K562 (cell line): Measurements from ENCODE around the gene FN3KRP. TPM values are rescaled to one million over a fixed set of nuclear protein-coding genes. Genes with fewer than 3 reads are reported as not detected.

Experiments used
- ATAC-seq: fragments of 200-7000 bp; cut with Tn5 transposase; 3 replicates; pipeline ENCODE4 v1.9.1; 2020; ENCODE audit warnings: moderate library complexity
- BruUV-seq: library from RNA; stranded (reverse); fragments of 400-500 nt; replicated peaks from 2 replicates; lab custom pipeline; 2021; lab: Mats Ljungman, UMichigan
- CTCF ChIA-PET: fragments of 300-600 bp; formaldehyde crosslinking; extraction: SDS; loops from one replicate; lab custom pipeline; 2021; ENCODE audit warnings: low intra/inter-chr PET ratio; lab: Yijun Ruan, JAX
- POLR2A ChIA-PET: fragments of 300-600, 350-650 bp; sonication (Branson Sonifier 250); formaldehyde crosslinking; extraction: SDS; loops from one replicate; lab custom pipeline; 2021; ENCODE audit warnings: antibody characterized with exemption, inconsistent platforms; lab: Yijun Ruan, JAX
- DNase-seq, 4 experiments: peaks; one replicate each; pipeline versions ENCODE4 v3.0.0 to v3.0.0-alpha.2; 2011 to 2018; ENCODE audit warnings: low spot score in 3 of 4, mixed read lengths in 3 of 4; ENCODE audit errors: extremely low read depth in 1 of 4
- FAIRE-seq: peaks from 2 replicates; lab custom pipeline; 2011; peaks lifted over from hg19 to GRCh38; lab: Jason Lieb, UNC
- H2AFZ ChIP-seq: 2 replicates; pipeline ENCODE4 v1.6.0; 2011; ENCODE audit warnings: low read depth, low read length, control low read depth, inconsistent platforms
- H3K27ac ChIP-seq: fragments of 200-600 bp; 3 replicates; pipeline ENCODE4 v1.8.0; 2011; ENCODE audit warnings: low read depth, mild to moderate bottlenecking, control low read depth, inconsistent platforms, low read length, moderate library complexity, mixed read lengths; ENCODE audit errors: extremely low read depth
- H3K27me3 ChIP-seq, 2 experiments: fragments of 300-600 bp in 1 of 2; 2 replicates in 1 of 2; 3 replicates in 1 of 2; pipeline versions ENCODE4 v1.6.0 to v1.8.0; 2011; ENCODE audit warnings: inconsistent platforms in 2 of 2, low read length in 2 of 2, mild to moderate bottlenecking in 1 of 2, mixed read lengths in 1 of 2, moderate library complexity in 1 of 2; ENCODE audit not compliant: control insufficient read depth in 2 of 2, insufficient read depth in 2 of 2
- H3K36me3 ChIP-seq: fragments of 300-600 bp; 3 replicates; pipeline ENCODE4 v1.8.0; 2011; ENCODE audit warnings: mild to moderate bottlenecking, low read length, inconsistent platforms; ENCODE audit not compliant: control insufficient read depth, insufficient read depth
- H3K4me1 ChIP-seq, 2 experiments: fragments of 200-600 bp in 1 of 2; replicated peaks in 1 of 2; 2 replicates in 1 of 2; 3 replicates in 1 of 2; pipeline versions ENCODE4 v1.5.1 to v1.8.0; 2011; ENCODE audit warnings: inconsistent platforms in 2 of 2, low read length in 2 of 2, mild to moderate bottlenecking in 1 of 2, mixed read lengths in 1 of 2, moderate library complexity in 1 of 2; ENCODE audit not compliant: control insufficient read depth in 2 of 2, insufficient read depth in 2 of 2
- H3K4me2 ChIP-seq: 2 replicates; pipeline ENCODE4 v1.6.1; 2011; ENCODE audit warnings: low read length, control low read depth, inconsistent platforms, mixed read lengths; ENCODE audit not compliant: insufficient read depth
- H3K4me3 ChIP-seq: fragments of 200-600 bp; sonication (generic), shearing (Covaris generic); 2 replicates; pipeline ENCODE4 v1.5.1; 2016; ENCODE audit warnings: control low read depth, inconsistent platforms
- H3K79me2 ChIP-seq: fragments of 200-600 bp; 3 replicates; pipeline ENCODE4 v1.8.0; 2011; ENCODE audit warnings: low read length, inconsistent platforms; ENCODE audit not compliant: control insufficient read depth, insufficient read depth
- H3K9ac ChIP-seq, 2 experiments: 2 replicates each; pipeline versions ENCODE4 v1.6.0 to v1.6.1; 2011; ENCODE audit warnings: low read depth in 2 of 2, low read length in 2 of 2, control low read depth in 1 of 2, inconsistent platforms in 1 of 2, mild to moderate bottlenecking in 1 of 2, mixed read lengths in 1 of 2; ENCODE audit not compliant: insufficient read depth in 1 of 2
- H3K9me1 ChIP-seq: one replicate; pipeline ENCODE4 v1.6.0; 2011; ENCODE audit warnings: inconsistent platforms, mild to moderate bottlenecking, low read length, moderate library complexity; ENCODE audit not compliant: control insufficient read depth, insufficient read depth
- H3K9me3 ChIP-seq: replicated peaks from 2 replicates; pipeline ENCODE4 v1.5.1; 2011; ENCODE audit warnings: low read depth, low read length, inconsistent platforms; ENCODE audit not compliant: control insufficient read depth, insufficient read depth
- H4K20me1 ChIP-seq: replicated peaks from 2 replicates; pipeline ENCODE4 v1.6.1; 2011; ENCODE audit warnings: low read length, inconsistent platforms, mixed read lengths; ENCODE audit not compliant: control insufficient read depth, insufficient read depth
- CHAMP1 ChIP-seq: fragments of 450-650 bp; IDR thresholded peaks from 2 replicates; pipeline ENCODE4 v1.6.1; 2016; ENCODE audit warnings: mild to moderate bottlenecking
- ELF2 ChIP-seq: fragments of 250-450 bp; sonication (Bioruptor Pico); IDR thresholded peaks from 2 replicates; pipeline ENCODE4 v1.5.0; 2021; ENCODE audit warnings: mild to moderate bottlenecking
- GMEB1 ChIP-seq: fragments of 250-450 bp; sonication (Bioruptor Pico); IDR thresholded peaks from 2 replicates; pipeline ENCODE4 v1.4.0; 2020; ENCODE audit warnings: mild to moderate bottlenecking
- IFI16 ChIP-seq: fragments of 250-450 bp; sonication (Bioruptor Pico); IDR thresholded peaks from 2 replicates; pipeline ENCODE4 v2.1.2; 2022; ENCODE audit warnings: mild to moderate bottlenecking, inconsistent platforms
- MAFF ChIP-seq: IDR thresholded peaks from 2 replicates; pipeline ENCODE4 v1.6.1; 2012; ENCODE audit warnings: low read length, improper control_type of control experiment
- NFATC3 ChIP-seq: fragments of 450-650 bp; IDR thresholded peaks from 2 replicates; pipeline ENCODE4 v1.6.1; 2017; ENCODE audit warnings: mild to moderate bottlenecking
- NR2C2 ChIP-seq, 2 experiments: fragments of 200-800 bp in 1 of 2; sonication (Bioruptor generic) in 1 of 2; sonication (generic) in 1 of 2; formaldehyde crosslinking in 1 of 2; IDR thresholded peaks; 2 replicates each; pipeline versions ENCODE4 v1.6.1 to v1.8.0; 2016 to 2022; ENCODE audit warnings: mild to moderate bottlenecking in 1 of 2, missing compliant biosample characterization in 1 of 2, missing genetic modification characterization in 1 of 2, missing genetic modification reagents in 1 of 2
- PATZ1 ChIP-seq: fragments of 250-450 bp; sonication (Bioruptor Pico); IDR thresholded peaks from 2 replicates; pipeline ENCODE4 v1.5.0; 2020; ENCODE audit warnings: mild to moderate bottlenecking, borderline replicate concordance
- SIN3B ChIP-seq: fragments of 450-650 bp; IDR thresholded peaks from 2 replicates; pipeline ENCODE4 v1.6.1; 2017; ENCODE audit warnings: low read depth, mild to moderate bottlenecking, moderate library complexity
- SMC3 ChIP-seq: conservative IDR thresholded peaks from 2 replicates; pipeline ENCODE4 v1.6.1; 2011; ENCODE audit warnings: low read depth, low read length, improper control_type of control experiment; ENCODE audit not compliant: insufficient read depth
- SP1 ChIP-seq: sonication (generic); formaldehyde crosslinking; IDR thresholded peaks from 2 replicates; pipeline ENCODE4 v1.8.1; 2022; ENCODE audit warnings: mild to moderate bottlenecking, missing genetic modification reagents
- TAF1 ChIP-seq: IDR thresholded peaks from 2 replicates; pipeline ENCODE4 v1.6.1; 2011; ENCODE audit warnings: mild to moderate bottlenecking, low read length, moderate library complexity; ENCODE audit not compliant: insufficient read depth, control insufficient read depth, severe bottlenecking; ENCODE audit errors: extremely low read depth
- XRCC3 ChIP-seq: fragments of 450-650 bp; IDR thresholded peaks from 2 replicates; pipeline ENCODE4 v1.6.1; 2017; ENCODE audit warnings: mild to moderate bottlenecking, moderate library complexity
- ZKSCAN8 ChIP-seq: fragments of 200-800 bp; sonication (Bioruptor generic); IDR thresholded peaks from 2 replicates; pipeline ENCODE4 v1.6.1; 2016; ENCODE audit warnings: missing genetic modification characterization, missing compliant biosample characterization
- ZNF175 ChIP-seq: fragments of 200-800 bp; sonication (Bioruptor generic); IDR thresholded peaks from 2 replicates; pipeline ENCODE4 v1.6.1; 2016; ENCODE audit warnings: low read depth, mild to moderate bottlenecking, missing genetic modification characterization, missing compliant biosample characterization
- ZNF324 ChIP-seq: fragments of 250-450 bp; sonication (Bioruptor Pico); IDR thresholded peaks from 2 replicates; pipeline ENCODE4 v1.4.0; 2020; ENCODE audit warnings: mild to moderate bottlenecking
- ZNF589 ChIP-seq: fragments of 200-800 bp; sonication (Bioruptor generic); IDR thresholded peaks from 2 replicates; pipeline ENCODE4 v1.6.1; 2016; ENCODE audit warnings: low read depth, missing genetic modification characterization, missing compliant biosample characterization
- WGBS: fragments of 100-300 bp; shearing (Covaris generic); methylation state at CpG from one replicate; pipeline ENCODE4 v1.1.6; 2016; ENCODE audit warnings: low coverage, mixed read lengths; ENCODE audit not compliant: insufficient coverage; ENCODE audit errors: missing lambda C conversion rate; 5-methylcytosine and 5-hydroxymethylcytosine counted together
- in situ Hi-C: fragments of 300-500 bp; cut with MboI; formaldehyde crosslinking; loops from 4 replicates; pipeline ENCODE4 v1.15.0; 2018; ENCODE audit warnings: inconsistent platforms, mixed read lengths
- intact Hi-C: fragments of 100-400 bp; cut with micrococcal nuclease; formaldehyde crosslinking; loops from 2 replicates; pipeline ENCODE4 v1.14.2; 2022
- polyA plus RNA-seq, 8 experiments: library from polyadenylated mRNA; depleted of rRNA in 4 of 8; stranded (reverse) in 5 of 8; unstranded in 3 of 8; fragments of >200 nt; fragmentation: Nextera tagmentation in 2 of 8; fragmentation: Illumina TruSeq in 1 of 8; extraction: Ambion mirVana in 2 of 8; extraction: Trizol in 1 of 8; gene quantifications; 2 replicates each; pipeline versions ENCODE4 v1.2.1 to v1.2.3, GENCODE V29; 2011 to 2014; ENCODE audit warnings: inconsistent platforms in 1 of 8, missing spikeins in 1 of 8
- total RNA-seq, 7 experiments: library from RNA; depleted of rRNA in 6 of 7; stranded (reverse); fragments of >200 nt in 6 of 7; fragmentation: Illumina TruSeq in 2 of 7; extraction: Trizol in 2 of 7; gene quantifications; 2 replicates each; pipeline versions ENCODE4 v1.2.1 to v1.2.3, GENCODE V29; 2011 to 2021; ENCODE audit warnings: low replicate concordance in 1 of 7

FN3KRP gene
- total and polyA plus RNA-seq, 9 of the 15 experiments (the other 6 are each of a cell fraction or from before 2014, with no cell fraction given), result 2.0 to 32.1 (median 24.9) TPM

GRCh38 chr17:82697808-82698064, 18.8 kb upstream of the FN3KRP start:
- Histone ChIP-seq H3K4me1 (peaks cover 0 to 36% of the 10 kb centered on the region in 2 experiments; a peak in 3 of 5 replicates), H3K27ac (no peak overlapping the region), H3K9me1 (no peaks in the 10 kb centered on the region), H3K27me3 (peaks cover 0 to 6% of the 10 kb centered on the region in 2 experiments; a peak in 2 of 5 replicates), H3K9ac (peak overlapping the region in 1 of 2 experiments; percentile 71; a peak in 2 of 4 replicates), H3K36me3 (no peaks in the 10 kb centered on the region), H3K4me2 (no peak overlapping the region), H2AFZ (no peak overlapping the region), H3K9me3 (peaks cover 8% of the 10 kb centered on the region), H3K4me3 (peak overlapping the region; percentile 53), H3K79me2 (no peaks in the 10 kb centered on the region), H4K20me1 (0 out of 2 replicates have a peak, but pooled peaks cover 2% of the 10 kb centered on the region)
- in situ Hi-C loops (no loop called here), intact Hi-C loops (no loop called here)
- DNase-seq (no peak), FAIRE-seq (no peak), ATAC-seq (no peak)
- ChIA-PET CTCF (no interaction called here), POLR2A (no interaction called here)
- WGBS, result 10% methylated on average over 8 of the region's 32 CpGs
- BruUV-seq, result no TSS peak
- TF ChIP-seq SIN3B, result no peak
- TF ChIP-seq ZNF589, result no peak
- TF ChIP-seq ZNF324 (CRISPR knock-in tag), result no peak
- no peak for TF ChIP-seq ZNF175 (CRISPR knock-in tag)
- no peak for TF ChIP-seq ZKSCAN8 (CRISPR knock-in tag)
- no peak for TF ChIP-seq GMEB1 (CRISPR knock-in tag)
- no peak for TF ChIP-seq PATZ1 (CRISPR knock-in tag)
- TF ChIP-seq SP1 (CRISPR knock-in tag), result no peak
- no peak for TF ChIP-seq NFATC3
- no peak for TF ChIP-seq ELF2 (CRISPR knock-in tag)
- no peak for TF ChIP-seq XRCC3
- no peak for TF ChIP-seq IFI16 (CRISPR knock-in tag)
- no peak for TF ChIP-seq MAFF
- TF ChIP-seq NR2C2 (CRISPR knock-in tag; IDR thresholded peaks at IDR 0.05), result no peak
- TF ChIP-seq NR2C2 (tag; IDR thresholded peaks at IDR 0.05), result no peak
- no peak for TF ChIP-seq SMC3
- TF ChIP-seq TAF1, result no peak
- TF ChIP-seq CHAMP1, result no peak
